ENCODE results near the gene FOCAD. TPM values are rescaled to one million over a fixed set of nuclear protein-coding genes. Genes with fewer than 3 reads are reported as not detected.

FOCAD gene
- total RNA-seq, 1 donor from 2014 or later: 25.5 TPM

DNA sequence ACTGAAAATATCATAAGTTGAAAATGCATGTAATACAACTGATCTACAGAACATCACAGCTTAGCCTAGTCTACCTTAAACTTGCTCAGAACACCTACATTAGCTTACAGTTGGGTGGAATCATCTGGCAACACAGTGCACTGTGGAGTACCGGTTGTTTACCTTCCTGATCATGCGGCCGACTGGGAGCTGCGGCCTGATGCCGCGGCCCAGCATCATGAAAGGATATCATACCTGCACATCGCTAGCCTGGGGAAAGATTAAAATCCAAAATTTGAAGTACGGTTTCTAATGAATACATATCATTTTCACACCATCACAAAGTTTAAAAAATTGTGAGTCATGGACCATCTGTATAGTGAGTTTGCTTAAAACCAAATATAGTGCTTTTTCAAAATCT, 345.6 kb downstream of the FOCAD start:
- TF ChIP-seq, protein P1, sequence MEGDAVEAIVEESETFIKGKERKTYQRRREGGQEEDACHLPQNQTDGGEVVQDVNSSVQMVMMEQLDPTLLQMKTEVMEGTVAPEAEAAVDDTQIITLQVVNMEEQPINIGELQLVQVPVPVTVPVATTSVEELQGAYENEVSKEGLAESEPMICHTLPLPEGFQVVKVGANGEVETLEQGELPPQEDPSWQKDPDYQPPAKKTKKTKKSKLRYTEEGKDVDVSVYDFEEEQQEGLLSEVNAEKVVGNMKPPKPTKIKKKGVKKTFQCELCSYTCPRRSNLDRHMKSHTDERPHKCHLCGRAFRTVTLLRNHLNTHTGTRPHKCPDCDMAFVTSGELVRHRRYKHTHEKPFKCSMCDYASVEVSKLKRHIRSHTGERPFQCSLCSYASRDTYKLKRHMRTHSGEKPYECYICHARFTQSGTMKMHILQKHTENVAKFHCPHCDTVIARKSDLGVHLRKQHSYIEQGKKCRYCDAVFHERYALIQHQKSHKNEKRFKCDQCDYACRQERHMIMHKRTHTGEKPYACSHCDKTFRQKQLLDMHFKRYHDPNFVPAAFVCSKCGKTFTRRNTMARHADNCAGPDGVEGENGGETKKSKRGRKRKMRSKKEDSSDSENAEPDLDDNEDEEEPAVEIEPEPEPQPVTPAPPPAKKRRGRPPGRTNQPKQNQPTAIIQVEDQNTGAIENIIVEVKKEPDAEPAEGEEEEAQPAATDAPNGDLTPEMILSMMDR (IDR thresholded peaks at IDR 0.05): no peak
- intact Hi-C loops (cut with DNase I): no loop called here
- H3K27ac ChIP-seq: no peak overlapping the region
- H3K4me3 ChIP-seq: no peak overlapping the region
- H3K27me3 ChIP-seq: no peaks in the 10 kb centered on the region
- DNase-seq (no peak), ATAC-seq (no peak)
- H3K9me3 ChIP-seq: no peaks in the 10 kb centered on the region
- H3K4me1 ChIP-seq: peaks cover 3% of the 10 kb centered on the region
- H3K36me3 ChIP-seq: no peaks in the 10 kb centered on the region

DNA sequence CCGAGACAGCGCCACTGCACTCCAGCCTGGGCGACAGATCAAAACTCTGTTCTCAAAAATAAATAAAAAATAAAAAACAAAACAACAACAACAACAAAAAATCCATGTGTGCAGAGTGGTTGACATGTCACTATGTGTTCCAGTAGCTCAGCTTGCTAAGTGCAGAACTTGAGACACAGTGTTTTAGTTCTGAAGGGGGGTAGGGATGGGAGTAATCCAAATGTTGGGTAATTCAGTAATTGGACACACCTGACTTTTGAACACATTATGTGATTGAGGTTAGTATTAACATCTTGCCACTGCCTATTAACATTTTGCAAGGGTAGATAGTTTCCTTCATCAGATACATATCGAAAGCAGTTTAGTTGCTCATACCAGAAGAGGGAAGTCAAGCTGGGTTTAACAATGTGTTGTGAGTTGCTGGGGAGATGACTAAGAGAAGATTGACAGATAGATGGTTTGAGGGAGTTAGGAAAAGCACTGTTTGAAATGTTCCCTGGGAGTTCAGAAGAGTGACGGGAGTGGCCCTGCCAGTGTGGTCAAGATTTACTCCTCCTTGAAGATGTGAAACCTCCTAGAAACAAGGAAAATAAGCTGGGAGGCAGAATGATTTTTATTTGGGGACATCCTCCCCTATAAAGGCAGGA, 346.5 kb downstream of the FOCAD start:
- intact Hi-C loops (cut with DNase I): no loop called here
- Histone ChIP-seq H3K9me3 (no peaks in the 10 kb centered on the region), H3K27me3 (no peaks in the 10 kb centered on the region), H3K4me3 (peak overlapping the region; percentile 62), H3K27ac (peak overlapping the region; percentile 85), H3K4me1 (peaks cover 3% of the 10 kb centered on the region), H3K36me3 (no peaks in the 10 kb centered on the region)
- no peak for DNase-seq
- ATAC-seq: peak; percentile 77
- TF ChIP-seq, protein P1 (IDR thresholded peaks at IDR 0.05): no peak

DNA sequence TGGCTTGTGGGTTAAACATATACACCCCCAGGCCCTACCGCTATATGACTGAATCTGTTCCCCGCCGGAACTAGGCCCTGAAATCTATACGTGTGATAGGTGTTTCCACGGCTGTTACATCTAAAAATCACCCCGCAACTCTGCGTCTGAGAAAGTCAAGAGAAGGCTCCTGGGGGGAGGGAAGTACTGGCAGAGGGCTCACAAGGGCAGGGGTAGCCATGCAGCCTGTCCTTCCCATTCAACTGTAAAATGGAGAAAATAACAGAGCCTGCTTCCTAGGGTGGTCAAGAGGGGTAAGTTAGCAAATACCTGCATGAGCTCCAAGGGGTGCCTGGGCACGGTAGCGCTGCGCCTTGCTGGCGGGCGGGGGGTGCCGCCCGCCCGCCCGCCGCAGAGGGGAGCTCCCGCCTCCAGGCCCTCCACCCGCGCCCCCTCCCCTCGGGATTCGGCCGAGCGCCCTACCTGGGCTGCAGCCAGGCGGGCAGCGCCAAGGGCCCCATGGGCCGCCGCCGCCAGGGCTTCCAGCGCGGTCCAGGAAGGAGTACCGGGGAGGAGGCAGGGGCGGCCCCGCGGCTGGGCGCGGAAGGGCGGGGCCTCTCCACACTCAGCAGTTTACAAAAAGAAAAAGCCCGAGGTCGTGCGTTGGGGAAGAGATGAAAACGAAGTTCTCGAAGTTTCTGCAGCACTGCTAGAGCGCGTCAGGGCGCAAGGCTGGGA, 347.2 kb downstream of the FOCAD start, which contains the start of gene HACD4:
Gene HACD4 (minus strand): TSS at position 550 of the 717 bp plus-strand sequence. CDS start 50 bp downstream, at position 500.
- H3K36me3 ChIP-seq: no peaks in the 10 kb centered on the region
- peak within 1 kb of the TSS; percentile 85 for H3K27ac ChIP-seq
- DNase-seq: peak; percentile 82
- H3K9me3 ChIP-seq: no peaks in the 10 kb centered on the region
- H3K27me3 ChIP-seq: no peaks in the 10 kb centered on the region
- intact Hi-C loops (cut with DNase I): no loop called here
- peak; percentile 94 for ATAC-seq
- peak within 1 kb of the TSS; percentile 62 for H3K4me3 ChIP-seq
- H3K4me1 ChIP-seq: peaks cover 3% of the 10 kb centered on the region
- TF ChIP-seq, protein P1 (IDR thresholded peaks at IDR 0.05): no peak

DNA sequence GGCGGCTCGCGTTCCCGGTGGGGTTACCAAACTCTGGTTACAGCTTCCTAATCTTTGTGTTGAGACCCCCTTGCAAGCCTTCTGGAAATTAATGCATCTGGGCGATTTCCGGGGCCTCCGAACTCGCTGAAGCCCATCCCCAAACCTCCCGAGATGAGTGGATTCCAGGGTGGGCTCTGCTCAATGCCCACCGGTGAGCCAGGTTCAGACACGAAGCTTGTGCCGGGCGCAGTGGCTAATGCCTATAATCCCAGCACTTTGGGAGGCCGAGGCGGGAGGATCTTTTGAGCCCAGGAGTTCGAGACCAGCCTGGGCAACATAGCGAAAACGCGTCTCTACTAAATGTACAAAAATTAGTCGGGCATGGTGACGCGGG, 347.7 kb downstream of the FOCAD start:
- ATAC-seq (no peak), DNase-seq (no peak)
- TF ChIP-seq, protein P1 (IDR thresholded peaks at IDR 0.05): no peak
- Histone ChIP-seq H3K4me1 (peaks cover 3% of the 10 kb centered on the region), H3K27me3 (no peaks in the 10 kb centered on the region), H3K36me3 (no peaks in the 10 kb centered on the region), H3K4me3 (peak overlapping the region; percentile 62), H3K27ac (peak overlapping the region; percentile 85), H3K9me3 (no peaks in the 10 kb centered on the region)
- intact Hi-C loops (cut with DNase I): no loop called here

DNA sequence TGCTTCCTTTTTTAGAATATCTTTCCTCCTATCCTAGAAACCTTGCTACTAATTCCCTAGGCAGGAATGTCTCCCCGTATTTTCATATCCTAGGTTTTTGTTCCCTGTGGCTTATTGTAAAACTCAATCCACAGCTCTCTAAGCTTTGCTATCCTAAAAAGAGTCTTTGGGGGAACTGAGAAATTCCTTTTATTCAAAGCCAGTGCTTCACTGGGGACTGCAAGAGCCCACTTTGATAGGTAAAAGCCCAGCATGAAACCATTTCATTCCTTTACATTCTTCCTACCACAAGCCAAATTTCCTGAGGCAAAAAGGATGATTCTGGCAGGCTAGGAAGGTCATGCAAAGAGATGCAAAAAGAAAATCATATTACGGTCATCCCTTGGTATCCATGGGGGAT, 353.2 kb downstream of the FOCAD start:
- Histone ChIP-seq H3K9me3 (no peaks in the 10 kb centered on the region), H3K27ac (no peak overlapping the region), H3K4me3 (no peak overlapping the region), H3K27me3 (no peaks in the 10 kb centered on the region), H3K4me1 (no peaks in the 10 kb centered on the region), H3K36me3 (no peaks in the 10 kb centered on the region)
- intact Hi-C loops (cut with DNase I): no loop called here
- ATAC-seq: no peak
- TF ChIP-seq, protein P1 (IDR thresholded peaks at IDR 0.05): no peak
- DNase-seq: no peak

All from upper lobe of right lung (tissue), 1 donor.